Tibial nerve (tissue), 4 donors: ENCODE data around the gene INPP5K. TPM values are rescaled to one million over a fixed set of nuclear protein-coding genes. Genes with fewer than 3 reads are reported as not detected.
"Not testable (repeated sequence)": the region's sequence is repeated elsewhere in the genome, so short reads cannot be mapped to it uniquely, and the experiment has no call there.

Source experiments
- DNase-seq, 2 donors: peaks; one replicate each; pipeline ENCODE4 v3.0.0-alpha.2; 2019; ENCODE audit warnings: low spot score in 2 of 2
- H3K27ac ChIP-seq, 4 donors: fragments of 200-600 bp; sonication (generic) in 3 of 4; one replicate each; pipeline ENCODE4 v1.5.1; 2017 to 2019; ENCODE audit warnings: mild to moderate bottlenecking in 1 of 4
- H3K27me3 ChIP-seq, 2 donors: fragments of 200-600 bp; sonication (generic) in 1 of 2; one replicate each; pipeline versions ENCODE4 v1.5.1 to v1.6.0; 2017 to 2019
- H3K36me3 ChIP-seq, 3 donors: fragments of 200-600 bp; sonication (generic); one replicate each; pipeline ENCODE4 v1.5.1; 2018 to 2019
- H3K4me1 ChIP-seq, 4 donors: fragments of 200-600 bp; sonication (generic) in 3 of 4; one replicate each; pipeline ENCODE4 v1.5.1; 2017 to 2019
- H3K4me3 ChIP-seq, 4 donors: fragments of 200-600 bp; sonication (generic) in 3 of 4; one replicate each; pipeline ENCODE4 v1.5.1; 2017 to 2019; ENCODE audit warnings: mild to moderate bottlenecking in 1 of 4, moderate library complexity in 1 of 4
- H3K9me3 ChIP-seq, 4 donors: fragments of 200-600 bp; sonication (generic) in 3 of 4; one replicate each; pipeline ENCODE4 v1.5.1; 2017 to 2019
- EP300 ChIP-seq, 2 donors: sonication (generic); formaldehyde crosslinking; IDR thresholded peaks; one replicate each; pipeline ENCODE4 v1.6.1; 2017; ENCODE audit warnings: antibody characterized with exemption in 2 of 2, mild to moderate bottlenecking in 1 of 2
- POLR2A ChIP-seq, 2 donors: fragments of 450-650 bp; IDR thresholded peaks; one replicate each; pipeline ENCODE4 v1.6.1; 2017; ENCODE audit warnings: antibody characterized with exemption in 2 of 2, mild to moderate bottlenecking in 2 of 2, moderate library complexity in 2 of 2
- WGBS, 2 donors: methylation state at CpG; one replicate each; pipeline ENCODE4 v1.1.5; 2018; 5-methylcytosine and 5-hydroxymethylcytosine counted together
- total RNA-seq, 4 donors: library from RNA; depleted of rRNA; stranded (reverse); fragments of >200 nt; gene quantifications; one replicate each; pipeline ENCODE4 v1.1.0, GENCODE V29; 2016
- TF ChIP-seq, protein P1 (sequence below), 5 experiments: fragments of 200-600 bp in 3 of 5; fragments of 450-650 bp in 2 of 5; sonication (generic) in 3 of 5; IDR thresholded peaks; one replicate each; pipeline ENCODE4 v1.5.1; 2016 to 2019; ENCODE audit warnings: antibody characterized with exemption in 5 of 5, mild to moderate bottlenecking in 3 of 5, moderate library complexity in 2 of 5

INPP5K gene
- total RNA-seq, 4 donors from 2014 or later = 67.9 to 110 (median 95.2) TPM

DNA sequence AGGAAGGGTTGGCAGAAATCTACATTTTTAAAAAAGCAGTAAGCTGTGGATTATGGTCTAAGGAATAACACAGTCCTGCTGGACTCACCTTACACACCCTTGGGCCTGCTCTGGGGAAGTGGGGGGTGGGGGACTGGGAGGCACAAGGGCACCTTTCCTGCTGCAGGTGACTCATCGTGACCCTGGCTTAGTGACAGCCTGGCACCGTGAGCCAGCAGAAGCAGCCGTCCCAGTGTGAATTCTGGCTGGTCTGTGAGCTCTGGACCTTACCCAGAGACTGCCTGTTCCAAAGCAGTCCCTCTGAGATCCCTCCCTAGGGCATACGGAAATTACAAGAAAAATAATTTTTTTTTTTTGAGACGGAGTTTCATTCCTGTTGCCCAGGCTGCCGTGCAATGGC is 56.2 kb downstream of the INPP5K start:
- TF ChIP-seq EP300 (IDR thresholded peaks at IDR 0.05) = no peak
- TF ChIP-seq, protein P1, sequence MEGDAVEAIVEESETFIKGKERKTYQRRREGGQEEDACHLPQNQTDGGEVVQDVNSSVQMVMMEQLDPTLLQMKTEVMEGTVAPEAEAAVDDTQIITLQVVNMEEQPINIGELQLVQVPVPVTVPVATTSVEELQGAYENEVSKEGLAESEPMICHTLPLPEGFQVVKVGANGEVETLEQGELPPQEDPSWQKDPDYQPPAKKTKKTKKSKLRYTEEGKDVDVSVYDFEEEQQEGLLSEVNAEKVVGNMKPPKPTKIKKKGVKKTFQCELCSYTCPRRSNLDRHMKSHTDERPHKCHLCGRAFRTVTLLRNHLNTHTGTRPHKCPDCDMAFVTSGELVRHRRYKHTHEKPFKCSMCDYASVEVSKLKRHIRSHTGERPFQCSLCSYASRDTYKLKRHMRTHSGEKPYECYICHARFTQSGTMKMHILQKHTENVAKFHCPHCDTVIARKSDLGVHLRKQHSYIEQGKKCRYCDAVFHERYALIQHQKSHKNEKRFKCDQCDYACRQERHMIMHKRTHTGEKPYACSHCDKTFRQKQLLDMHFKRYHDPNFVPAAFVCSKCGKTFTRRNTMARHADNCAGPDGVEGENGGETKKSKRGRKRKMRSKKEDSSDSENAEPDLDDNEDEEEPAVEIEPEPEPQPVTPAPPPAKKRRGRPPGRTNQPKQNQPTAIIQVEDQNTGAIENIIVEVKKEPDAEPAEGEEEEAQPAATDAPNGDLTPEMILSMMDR (IDR thresholded peaks at IDR 0.05) = no peak
- TF ChIP-seq POLR2A (IDR thresholded peaks at IDR 0.05) = no peak
- H3K27me3 ChIP-seq = no peaks in the 10 kb centered on the region
- WGBS, 2 donors = 37 to 40% methylated on average over 3 to 6 of the region's 6 CpGs
- H3K27ac ChIP-seq = peak overlapping the region in 3 of 4 donors; percentile 51 to 57 (median 51)
- DNase-seq = no peak
- H3K9me3 ChIP-seq = no peaks in the 10 kb centered on the region
- H3K36me3 ChIP-seq = peaks cover 0 to 40% (median 0%) of the 10 kb centered on the region in 3 donors
- H3K4me3 ChIP-seq = no peak overlapping the region
- peaks cover 0 to 37% (median 11%) of the 10 kb centered on the region in 4 donors for H3K4me1 ChIP-seq

DNA sequence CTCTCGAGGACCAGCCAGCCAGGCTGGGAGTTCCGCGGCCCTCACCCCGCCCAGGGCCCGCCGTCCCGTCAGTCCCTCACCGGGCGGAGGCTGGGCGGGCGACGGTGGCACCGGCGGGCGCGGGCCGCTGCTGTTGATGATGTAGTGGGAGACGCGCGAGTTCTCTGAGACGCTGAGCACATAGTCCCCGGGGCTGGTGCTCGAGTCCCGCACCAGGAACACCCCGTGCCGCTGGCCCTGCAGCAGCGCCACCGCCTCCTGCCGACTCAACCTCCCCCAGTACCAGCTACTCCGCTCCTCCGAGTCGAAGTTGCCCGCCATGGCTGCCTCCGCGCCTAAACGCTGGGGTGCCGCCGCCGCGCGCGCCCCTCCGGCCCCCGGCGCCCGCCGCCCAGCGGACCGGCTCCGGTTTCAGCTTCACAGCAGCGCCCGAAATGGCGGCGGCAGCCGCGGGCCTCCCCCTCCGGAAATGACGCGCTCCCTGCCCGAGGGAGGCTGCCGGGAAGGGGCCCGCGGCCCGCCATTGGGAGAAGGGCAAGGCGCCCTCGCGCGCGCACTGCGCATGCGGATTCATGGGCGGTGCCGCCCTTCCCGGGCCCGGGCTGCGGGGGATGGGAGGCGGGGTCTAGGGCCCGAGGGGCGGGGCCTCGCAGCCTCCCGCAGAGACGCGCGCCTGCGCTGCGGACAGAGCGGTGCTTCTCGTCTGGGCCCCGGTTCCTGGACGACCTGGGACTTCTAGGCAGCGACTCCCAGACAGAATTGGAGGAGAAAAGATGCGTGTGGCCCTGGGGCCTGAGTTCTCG is 60.4 kb downstream of the INPP5K start, which contains the start of gene CRK:
Gene CRK, minus strand, starts transcription at position 436 of the 803 bp plus-strand sequence. Its CDS starts 115 bp downstream, at position 321.
- Histone ChIP-seq H3K4me3 (peak within 1 kb of the TSS; percentile 94 to 99 (median 96)), H3K27ac (peak within 1 kb of the TSS; percentile 92 to 99 (median 96)), H3K27me3 (no peaks in the 10 kb centered on the region), H3K36me3 (peaks cover 0 to under 1% (median 0%) of the 10 kb centered on the region in 3 donors), H3K4me1 (peaks cover 0 to 59% (median 23%) of the 10 kb centered on the region in 4 donors), H3K9me3 (no peaks in the 10 kb centered on the region)
- 1 to 2% methylated on average over 36 to 60 of the region's 93 CpGs for whole genome bisulfite sequencing, 2 donors
- TF ChIP-seq, protein P1 (IDR thresholded peaks at IDR 0.05) = peak in 1 of 5 experiments; percentile 24
- TF ChIP-seq POLR2A (IDR thresholded peaks at IDR 0.05) (peak; percentile 96 to 97), EP300 (IDR thresholded peaks at IDR 0.05) (peak; percentile 85 to 99)
- peak; percentile 87 to 90 for DNase-seq

DNA sequence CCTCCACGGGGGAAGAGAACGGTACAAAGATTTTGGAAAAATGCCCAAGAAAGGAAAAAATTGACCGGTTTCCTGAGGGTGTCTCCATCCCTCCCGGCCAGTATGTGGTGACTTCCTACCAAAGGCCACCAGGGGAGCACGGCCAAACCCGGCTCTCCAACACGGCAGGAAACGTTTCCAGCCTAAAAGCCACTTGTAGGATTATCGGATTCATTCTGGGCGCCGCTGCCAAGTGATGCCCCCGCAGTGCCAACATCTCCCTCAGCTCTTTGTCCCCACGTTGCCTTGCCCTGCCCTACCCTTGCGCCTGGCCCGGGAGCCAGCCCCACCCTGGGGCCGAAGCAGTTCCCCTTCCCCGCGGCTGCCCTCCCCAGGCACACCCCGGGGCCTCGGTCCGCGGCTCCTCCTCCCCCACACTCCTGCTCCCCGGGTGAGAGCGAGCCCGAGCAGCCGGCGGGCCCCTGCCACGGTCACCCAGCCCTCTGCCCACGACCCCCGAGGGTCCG is 61.1 kb downstream of the INPP5K start:
- Histone ChIP-seq H3K27ac (peak overlapping the region; percentile 92 to 99 (median 96)), H3K4me3 (peak overlapping the region; percentile 94 to 99 (median 96)), H3K36me3 (no peaks in the 10 kb centered on the region), H3K27me3 (no peaks in the 10 kb centered on the region), H3K9me3 (no peaks in the 10 kb centered on the region), H3K4me1 (peaks cover 0 to 55% (median 23%) of the 10 kb centered on the region in 4 donors)
- WGBS, 2 donors = 0 to 1% methylated on average over 12 to 16 of the region's 31 CpGs
- peak in 1 of 2 donors; percentile 48 for TF ChIP-seq EP300 (IDR thresholded peaks at IDR 0.05)
- peak in 1 of 2 donors; percentile 10 for TF ChIP-seq POLR2A (IDR thresholded peaks at IDR 0.05)
- TF ChIP-seq, protein P1 (IDR thresholded peaks at IDR 0.05) = peak in 4 of 5 experiments; percentile 50 to 88 (median 74)
- peak in 1 of 2 donors; percentile 43 for DNase-seq

DNA sequence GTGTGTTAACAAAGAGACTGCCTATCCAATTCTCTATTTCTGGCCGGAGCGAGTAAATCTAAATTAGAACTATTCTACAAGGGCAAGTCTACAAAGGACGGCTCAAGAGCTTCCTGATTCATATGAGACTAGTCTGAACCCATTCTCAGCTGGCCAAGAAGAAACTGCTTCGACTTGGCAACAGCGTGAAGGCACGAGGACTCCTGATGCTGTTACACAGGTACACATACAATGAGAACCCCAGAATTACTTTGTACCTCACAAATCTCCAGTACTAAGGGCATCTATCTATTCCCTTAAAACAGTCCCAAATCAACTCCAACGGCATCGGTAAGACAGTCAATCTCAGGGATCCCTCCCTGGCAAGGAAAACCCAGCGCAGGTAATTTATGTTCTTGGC is 61.9 kb downstream of the INPP5K start:
- Histone ChIP-seq H3K27ac (peak overlapping the region in 3 of 4 donors; percentile 95 to 99 (median 98)), H3K4me3 (peak overlapping the region; percentile 94 to 99 (median 96)), H3K36me3 (no peaks in the 10 kb centered on the region), H3K9me3 (no peaks in the 10 kb centered on the region), H3K4me1 (peaks cover 0 to 52% (median 23%) of the 10 kb centered on the region in 4 donors), H3K27me3 (no peaks in the 10 kb centered on the region)
- WGBS, 2 donors = 53 to 59% methylated on average over 9 of the region's 9 CpGs
- TF ChIP-seq EP300 (IDR thresholded peaks at IDR 0.05) = no peak
- TF ChIP-seq POLR2A (IDR thresholded peaks at IDR 0.05) = no peak
- TF ChIP-seq, protein P1 (IDR thresholded peaks at IDR 0.05) = no peak
- DNase-seq = no peak

DNA sequence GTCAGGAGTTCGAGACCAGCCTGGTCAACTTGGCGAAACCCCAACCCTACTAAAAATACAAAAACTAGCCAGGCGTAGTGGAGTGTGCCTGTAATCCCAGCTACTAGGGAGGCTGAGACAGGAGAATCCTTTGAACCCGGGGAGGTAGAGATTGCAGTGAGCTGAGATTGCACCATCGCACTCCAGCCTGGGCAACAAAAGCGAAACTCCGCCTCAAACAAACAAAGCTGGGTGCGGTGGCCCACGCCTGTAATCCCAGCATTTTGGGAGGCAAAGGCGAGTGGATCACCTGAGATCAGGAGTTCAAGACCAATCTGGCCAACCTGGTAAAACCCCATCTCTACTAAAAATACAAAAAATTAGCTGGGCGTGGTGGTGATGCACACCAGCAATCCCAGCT is 62.7 kb downstream of the INPP5K start:
- not testable (repeated sequence) for H3K9me3 ChIP-seq, H3K4me3 ChIP-seq, H3K36me3 ChIP-seq, DNase-seq, H3K27me3 ChIP-seq
- WGBS, 2 donors = 91 to 95% methylated on average over 11 of the region's 11 CpGs
- peaks cover 0 to 61% (median 23%) of the 10 kb centered on the region in 4 donors for H3K4me1 ChIP-seq
- H3K27ac ChIP-seq = peak overlapping the region in 2 of 4 donors; percentile 95 to 98
